ENCODE data around the gene ZFX. TPM values are rescaled to one million over a fixed set of nuclear protein-coding genes. Genes with fewer than 3 reads are reported as not detected.

Gene ZFX
- total and polyA plus RNA-seq, 10 of the 15 experiments (the other 5 are each of a cell fraction or from before 2014, with no cell fraction given): 6.8 to 40.9 (median 24.6) TPM

DNA sequence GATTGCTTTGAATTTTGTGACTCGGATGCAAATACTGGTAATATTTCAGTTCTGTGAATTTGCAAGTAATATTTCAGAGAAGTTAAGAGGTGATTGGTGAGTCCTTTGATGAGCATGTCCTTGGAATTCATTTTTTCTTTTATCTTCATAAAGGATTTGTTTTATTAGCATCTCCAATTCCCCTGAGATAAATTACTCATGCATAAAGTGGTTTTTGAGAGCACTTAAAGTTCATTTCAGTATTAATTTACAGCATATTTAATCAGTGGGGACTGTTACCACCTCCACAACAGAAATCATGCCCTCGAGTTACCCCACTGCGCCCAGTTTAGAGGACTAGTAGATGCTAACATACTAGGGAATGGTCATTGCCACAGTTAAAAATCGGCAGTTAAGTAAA lies 65.0 kb downstream of the ZFX start (continued):
- TF ChIP-seq, protein P1, sequence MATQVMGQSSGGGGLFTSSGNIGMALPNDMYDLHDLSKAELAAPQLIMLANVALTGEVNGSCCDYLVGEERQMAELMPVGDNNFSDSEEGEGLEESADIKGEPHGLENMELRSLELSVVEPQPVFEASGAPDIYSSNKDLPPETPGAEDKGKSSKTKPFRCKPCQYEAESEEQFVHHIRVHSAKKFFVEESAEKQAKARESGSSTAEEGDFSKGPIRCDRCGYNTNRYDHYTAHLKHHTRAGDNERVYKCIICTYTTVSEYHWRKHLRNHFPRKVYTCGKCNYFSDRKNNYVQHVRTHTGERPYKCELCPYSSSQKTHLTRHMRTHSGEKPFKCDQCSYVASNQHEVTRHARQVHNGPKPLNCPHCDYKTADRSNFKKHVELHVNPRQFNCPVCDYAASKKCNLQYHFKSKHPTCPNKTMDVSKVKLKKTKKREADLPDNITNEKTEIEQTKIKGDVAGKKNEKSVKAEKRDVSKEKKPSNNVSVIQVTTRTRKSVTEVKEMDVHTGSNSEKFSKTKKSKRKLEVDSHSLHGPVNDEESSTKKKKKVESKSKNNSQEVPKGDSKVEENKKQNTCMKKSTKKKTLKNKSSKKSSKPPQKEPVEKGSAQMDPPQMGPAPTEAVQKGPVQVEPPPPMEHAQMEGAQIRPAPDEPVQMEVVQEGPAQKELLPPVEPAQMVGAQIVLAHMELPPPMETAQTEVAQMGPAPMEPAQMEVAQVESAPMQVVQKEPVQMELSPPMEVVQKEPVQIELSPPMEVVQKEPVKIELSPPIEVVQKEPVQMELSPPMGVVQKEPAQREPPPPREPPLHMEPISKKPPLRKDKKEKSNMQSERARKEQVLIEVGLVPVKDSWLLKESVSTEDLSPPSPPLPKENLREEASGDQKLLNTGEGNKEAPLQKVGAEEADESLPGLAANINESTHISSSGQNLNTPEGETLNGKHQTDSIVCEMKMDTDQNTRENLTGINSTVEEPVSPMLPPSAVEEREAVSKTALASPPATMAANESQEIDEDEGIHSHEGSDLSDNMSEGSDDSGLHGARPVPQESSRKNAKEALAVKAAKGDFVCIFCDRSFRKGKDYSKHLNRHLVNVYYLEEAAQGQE (IDR thresholded peaks at IDR 0.05; ENCODE audit: low read depth, low read length): no peak
- TF ChIP-seq POU2F2 (IDR thresholded peaks at IDR 0.05; ENCODE audit: borderline replicate concordance, low read depth, low read length) (no peak), ZNF384 (IDR thresholded peaks at IDR 0.05; ENCODE audit: borderline replicate concordance, low read depth, low read length) (no peak)

DNA sequence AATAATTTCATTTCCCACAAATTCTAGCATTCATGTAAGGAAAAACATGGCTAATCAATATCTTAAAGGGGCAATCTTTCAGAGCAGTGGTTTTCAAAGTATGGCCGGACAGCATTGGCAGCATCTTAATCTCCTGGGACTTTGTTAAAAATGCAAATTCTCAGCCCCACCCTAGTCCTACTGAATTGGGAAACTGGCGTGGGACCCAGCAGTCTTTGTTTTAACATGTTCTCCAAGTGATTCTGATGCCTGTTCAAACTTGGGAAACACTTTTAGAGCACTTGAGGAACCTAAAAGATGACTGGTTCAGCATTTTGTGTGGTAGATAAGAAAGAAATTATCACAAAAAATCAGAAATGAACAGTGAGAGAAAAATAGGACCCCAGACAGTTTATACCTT lies 65.7 kb downstream of the ZFX start:
- ChIA-PET POLR2A (no interaction called here), SMC1A (ENCODE audit: uncharacterized antibody, unreplicated experiment) (no interaction called here), CTCF (no interaction called here), RAD21 (ENCODE audit: unreplicated experiment) (no interaction called here)
- no peak overlapping the region for H3K4me2 ChIP-seq (ENCODE audit: control insufficient read depth, insufficient read depth)
- BruUV-seq (replicated peaks): no TSS peak
- H3K4me1 ChIP-seq (ENCODE audit: control insufficient read depth, insufficient read depth, low read length): no peaks in the 10 kb centered on the region
- no peak overlapping the region for H2AFZ ChIP-seq (ENCODE audit: control insufficient read depth, low read depth, low read length)
- no peaks in the 10 kb centered on the region for H3K27me3 ChIP-seq (replicated peaks in 1 of 2; ENCODE audit: control insufficient read depth in 2 of 2, insufficient read depth in 2 of 2, low read length in 1 of 2)
- H3K27ac ChIP-seq (ENCODE audit: control insufficient read depth, insufficient read depth): no peak overlapping the region
- no peaks in the 10 kb centered on the region for H4K20me1 ChIP-seq (ENCODE audit: control insufficient read depth, insufficient read depth)
- FAIRE-seq: no peak
- in situ Hi-C loops (cut with MboI): no loop called here
- DNase-seq (ENCODE audit: low read depth, low spot score): no peak
- H3K4me3 ChIP-seq: no peak overlapping the region
- ATAC-seq: no peak
- H3K79me2 ChIP-seq (ENCODE audit: control insufficient read depth, insufficient read depth, low read length): no peaks in the 10 kb centered on the region
- no peak for TF ChIP-seq CHD1 (IDR thresholded peaks at IDR 0.05; ENCODE audit: low read depth, low read length)
- no peak for TF ChIP-seq ZZZ3 (IDR thresholded peaks at IDR 0.05; ENCODE audit: control insufficient read depth, insufficient read length, low read depth)
- TF ChIP-seq POU2F2 (IDR thresholded peaks at IDR 0.05; ENCODE audit: borderline replicate concordance, low read depth, low read length): no peak
- no peak for TF ChIP-seq POLR2AphosphoS5 (IDR thresholded peaks at IDR 0.05; ENCODE audit: low read length)
- intact Hi-C loops (cut with micrococcal nuclease; ENCODE audit: unreplicated experiment): no loop called here
- WGBS (ENCODE audit: insufficient coverage, insufficient replicate concordance, low lambda C conversion rate, missing lambda C conversion rate): 20% methylated on average over 2 of the region's 2 CpGs
- no peak overlapping the region for H3K9ac ChIP-seq (ENCODE audit: control insufficient read depth, insufficient read depth, low read length)
- peaks cover 9% of the 10 kb centered on the region in 2 experiments for H3K36me3 ChIP-seq (ENCODE audit: control insufficient read depth in 2 of 2, insufficient read depth in 2 of 2, low read length in 1 of 2)
- H3K9me3 ChIP-seq (replicated peaks; ENCODE audit: control insufficient read depth, insufficient read depth, low read length): no peaks in the 10 kb centered on the region
